ENCODE results near the gene DEK. TPM values are rescaled to one million over a fixed set of nuclear protein-coding genes. Genes with fewer than 3 reads are reported as not detected.

Gene DEK
- total RNA-seq, 6 experiments from 2014 or later: 17.8 to 49.2 (median 27.1) TPM

Small RNA genes lying within 50 kb of the gene (small RNA-seq; reads per million reads assigned to genes)
- gene AL138825.1 (0 reads per million in 2 experiments), gene RF00019 (0 reads per million in 2 experiments), gene RNU6-263P (0 reads per million in 2 experiments)

Other genes starting within 250 kb of the DEK start
- gene NHLRC1, start 141.9 kb downstream of the DEK start, total RNA-seq: 1 to 10 TPM; 2.2 to 3.0 (median 2.7) TPM
- gene TPMT, start 109.5 kb downstream of the DEK start, total RNA-seq: 10 to 100 TPM; 26.5 to 31.8 (median 27.7) TPM
- 10 to 100 TPM in 2 of 6 experiments, 1 to 10 TPM in 4; 5.0 to 12.1 (median 9.3) TPM for gene KDM1B, start 109.1 kb downstream of the DEK start, total RNA-seq
- 10 to 100 TPM in 3 of 6 experiments, 1 to 10 TPM in 3; 7.6 to 19.1 (median 10.2) TPM for gene RNF144B, start 122.8 kb upstream of the DEK start, total RNA-seq